ENCODE data around the gene DIAPH3.

The DIAPH3 gene

DNA sequence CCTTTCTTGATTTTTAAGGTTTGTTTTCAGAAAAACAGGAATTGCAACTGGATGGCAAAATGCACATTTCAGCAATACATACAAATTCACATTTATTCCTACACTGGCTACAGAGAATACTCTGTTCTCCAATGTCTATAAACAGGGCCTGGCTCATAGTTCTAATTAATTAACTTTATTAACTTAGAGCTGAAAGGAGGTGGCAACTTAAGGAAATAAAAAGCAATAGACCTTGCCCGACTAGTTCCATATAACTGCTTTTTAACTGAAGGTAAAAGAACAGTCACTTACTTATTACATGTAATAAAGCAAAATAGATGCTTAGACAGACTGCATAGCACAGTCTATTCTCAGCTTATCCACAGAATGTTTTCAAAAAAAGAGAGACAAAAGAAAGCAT lies 498.5 kb downstream of the DIAPH3 start:
- no peak for DNase-seq (ENCODE audit: low read depth)
- no peak overlapping the region for H3K4me3 ChIP-seq (ENCODE audit: low read depth, low read length)
- TF ChIP-seq, protein P1, sequence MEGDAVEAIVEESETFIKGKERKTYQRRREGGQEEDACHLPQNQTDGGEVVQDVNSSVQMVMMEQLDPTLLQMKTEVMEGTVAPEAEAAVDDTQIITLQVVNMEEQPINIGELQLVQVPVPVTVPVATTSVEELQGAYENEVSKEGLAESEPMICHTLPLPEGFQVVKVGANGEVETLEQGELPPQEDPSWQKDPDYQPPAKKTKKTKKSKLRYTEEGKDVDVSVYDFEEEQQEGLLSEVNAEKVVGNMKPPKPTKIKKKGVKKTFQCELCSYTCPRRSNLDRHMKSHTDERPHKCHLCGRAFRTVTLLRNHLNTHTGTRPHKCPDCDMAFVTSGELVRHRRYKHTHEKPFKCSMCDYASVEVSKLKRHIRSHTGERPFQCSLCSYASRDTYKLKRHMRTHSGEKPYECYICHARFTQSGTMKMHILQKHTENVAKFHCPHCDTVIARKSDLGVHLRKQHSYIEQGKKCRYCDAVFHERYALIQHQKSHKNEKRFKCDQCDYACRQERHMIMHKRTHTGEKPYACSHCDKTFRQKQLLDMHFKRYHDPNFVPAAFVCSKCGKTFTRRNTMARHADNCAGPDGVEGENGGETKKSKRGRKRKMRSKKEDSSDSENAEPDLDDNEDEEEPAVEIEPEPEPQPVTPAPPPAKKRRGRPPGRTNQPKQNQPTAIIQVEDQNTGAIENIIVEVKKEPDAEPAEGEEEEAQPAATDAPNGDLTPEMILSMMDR (IDR thresholded peaks at IDR 0.05; ENCODE audit: insufficient read depth, low read depth, low read length, missing control alignments): no peak

DNA sequence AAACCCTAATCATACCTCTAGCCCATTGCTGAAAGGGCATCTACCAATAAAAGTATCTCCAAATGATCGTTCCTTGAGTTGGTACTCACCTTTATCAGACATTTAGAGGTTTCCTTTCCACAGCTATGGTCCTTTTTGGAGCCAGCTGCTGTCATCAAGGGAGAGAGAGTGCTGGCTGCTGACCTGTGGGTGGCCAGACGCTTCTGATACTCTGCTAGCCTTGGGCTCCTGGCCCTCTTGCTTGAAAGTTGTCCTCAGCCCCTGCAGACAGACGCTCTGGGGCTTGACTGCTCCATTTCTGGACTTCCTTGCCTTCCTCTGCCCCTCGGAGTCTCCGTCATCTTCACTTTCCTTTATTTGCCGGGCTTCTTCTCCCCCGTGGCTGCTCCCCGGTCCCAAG lies 499.1 kb downstream of the DIAPH3 start:
- TF ChIP-seq, protein P1 (IDR thresholded peaks at IDR 0.05; ENCODE audit: insufficient read depth, low read depth, low read length, missing control alignments): no peak
- no peak overlapping the region for H3K4me3 ChIP-seq (ENCODE audit: low read depth, low read length)
- no peak for DNase-seq (ENCODE audit: low read depth)

DNA sequence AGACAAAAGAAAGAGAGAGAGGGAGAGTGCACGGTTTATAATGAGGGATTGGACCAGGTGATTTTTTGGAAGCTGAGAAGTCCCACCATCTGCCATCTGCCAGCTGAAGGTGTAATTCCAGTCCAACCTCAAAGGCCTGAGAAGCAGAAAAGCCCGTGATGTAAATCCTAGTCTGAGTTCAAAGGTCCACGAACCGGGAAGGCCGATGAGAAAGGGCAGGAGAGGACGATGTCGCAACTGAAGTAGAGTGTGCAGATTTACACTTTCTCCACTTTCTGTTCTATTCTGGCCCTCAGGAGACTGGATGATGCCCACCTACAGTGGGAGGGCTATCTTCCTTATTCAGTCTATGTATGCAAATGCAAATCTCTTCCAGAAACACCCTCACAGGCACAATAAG lies 500.0 kb downstream of the DIAPH3 start:
- no peak for DNase-seq (ENCODE audit: low read depth)

DNA sequence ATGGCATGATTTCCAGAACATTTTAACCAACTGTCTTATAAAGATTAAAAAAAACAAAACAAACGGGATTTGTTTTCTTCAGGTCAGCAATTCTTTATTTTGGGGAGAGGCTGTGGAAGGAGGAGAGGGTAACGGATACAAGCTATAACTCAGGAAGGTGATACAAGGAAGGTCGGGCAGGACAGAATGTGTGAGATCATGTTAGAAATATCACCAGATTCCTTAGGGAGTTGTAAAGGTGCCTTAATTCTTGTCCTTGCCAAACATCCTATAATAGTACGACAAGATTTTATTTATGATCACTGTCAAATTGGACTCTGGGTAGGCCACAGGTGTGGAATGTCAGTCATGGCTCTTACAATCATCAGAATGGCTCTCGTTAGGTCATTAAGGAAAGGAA lies 503.1 kb downstream of the DIAPH3 start:
- DNase-seq (ENCODE audit: low read depth): no peak
- TF ChIP-seq, protein P1 (IDR thresholded peaks at IDR 0.05; ENCODE audit: insufficient read depth, low read depth, low read length, missing control alignments): no peak
- H3K4me3 ChIP-seq (ENCODE audit: low read depth, low read length): no peak overlapping the region

More for the DNA sequence above, 500.0 kb downstream of the DIAPH3 start:
- TF ChIP-seq, protein P1 (IDR thresholded peaks at IDR 0.05; ENCODE audit: insufficient read depth, low read depth, low read length, missing control alignments): no peak
- no peak overlapping the region for H3K4me3 ChIP-seq (ENCODE audit: low read depth, low read length)

DNA sequence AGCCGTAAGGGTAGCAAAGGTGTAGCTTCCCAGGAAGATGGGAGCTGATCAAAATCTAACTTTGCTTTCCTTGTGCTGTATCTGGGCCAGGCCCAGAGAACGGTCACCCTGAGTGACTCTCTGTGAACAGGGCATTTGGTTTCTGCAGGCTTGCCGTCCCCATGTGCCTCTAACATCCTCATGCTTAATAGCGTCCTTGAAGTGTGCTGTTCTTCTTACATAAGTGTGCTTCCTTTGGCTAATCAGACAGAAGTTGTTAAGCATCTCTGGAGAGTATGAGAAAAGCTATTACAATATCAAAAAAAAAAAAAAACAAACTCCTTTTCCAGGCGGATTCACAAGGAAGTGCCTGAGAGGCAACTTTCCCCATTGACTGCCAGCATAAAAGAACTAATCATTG lies 503.7 kb downstream of the DIAPH3 start:
- no peak overlapping the region for H3K4me3 ChIP-seq (ENCODE audit: low read depth, low read length)
- TF ChIP-seq, protein P1 (IDR thresholded peaks at IDR 0.05; ENCODE audit: insufficient read depth, low read depth, low read length, missing control alignments): no peak
- DNase-seq (ENCODE audit: low read depth): no peak

DNA sequence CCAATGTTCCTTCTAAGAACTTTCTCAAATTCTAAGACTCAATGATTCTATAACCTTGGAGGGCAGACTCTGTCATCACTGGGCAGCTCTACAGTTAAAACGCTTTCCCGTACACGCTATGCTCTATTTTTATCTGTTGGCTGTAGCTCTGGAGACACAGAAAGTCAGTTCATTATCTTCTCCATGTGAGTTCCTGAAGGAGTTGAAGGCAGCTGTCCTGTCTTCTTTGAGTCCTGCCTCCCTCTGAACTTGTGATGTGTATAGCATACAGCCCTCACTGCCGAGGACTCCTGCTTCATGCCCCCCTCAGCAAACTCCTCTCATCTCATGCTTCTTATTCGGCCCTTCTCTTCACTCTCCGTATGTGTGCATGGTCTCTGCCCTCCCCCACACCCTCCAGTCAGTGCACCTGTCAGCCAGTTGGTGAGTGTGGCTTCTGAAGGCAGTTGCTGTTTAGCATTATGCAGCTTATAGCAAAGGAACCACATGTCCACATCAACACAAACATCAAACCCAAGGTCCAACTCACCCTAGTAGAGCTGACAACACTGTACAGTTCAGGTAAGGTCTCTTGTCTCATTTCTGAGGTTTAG lies 504.9 kb downstream of the DIAPH3 start:
- no peak overlapping the region for H3K4me3 ChIP-seq (ENCODE audit: low read depth, low read length)

More for the DNA sequence above, 504.9 kb downstream of the DIAPH3 start:
- TF ChIP-seq, protein P1 (IDR thresholded peaks at IDR 0.05; ENCODE audit: insufficient read depth, low read depth, low read length, missing control alignments): no peak
- no peak for DNase-seq (ENCODE audit: low read depth)
